Epithelial cell of esophagus (primary cell): Measurements from ENCODE around the gene DIPK2A.
A peak's percentile ranks its signal among the peaks of the same experiment; 100 is the strongest.

Experiments used
- DNase-seq: peaks from one replicate; pipeline ENCODE4 v3.0.0; 2010; ENCODE audit warnings: low read depth
- H3K4me3 ChIP-seq: 2 replicates; pipeline ENCODE4 v1.5.1; 2011; ENCODE audit warnings: mild to moderate bottlenecking, low read length, control low read depth
- CTCF ChIP-seq: IDR thresholded peaks from 2 replicates; pipeline ENCODE4 v1.5.1; 2011; ENCODE audit warnings: low read depth, mild to moderate bottlenecking, low read length, control low read depth, inconsistent platforms; ENCODE audit not compliant: insufficient read depth; ENCODE audit errors: missing control alignments

The DIPK2A gene

GRCh38 chr3:143961342-143961741 lies 10.3 kb upstream of the DIPK2A start:
- H3K4me3 ChIP-seq, result no peak overlapping the region
- TF ChIP-seq CTCF, result no peak
- peak; percentile 41 for DNase-seq

GRCh38 chr3:143963946-143964345 lies 7.7 kb upstream of the DIPK2A start:
- no peak overlapping the region for H3K4me3 ChIP-seq
- no peak for TF ChIP-seq CTCF
- peak; percentile 52 for DNase-seq

- TF ChIP-seq CTCF, result no peak
- H3K4me3 ChIP-seq, result peak overlapping the region; percentile 74
- DNase-seq, result no peak
Observed at GRCh38 chr3:143970773-143971358, 757 bp upstream of the DIPK2A start.

DNA sequence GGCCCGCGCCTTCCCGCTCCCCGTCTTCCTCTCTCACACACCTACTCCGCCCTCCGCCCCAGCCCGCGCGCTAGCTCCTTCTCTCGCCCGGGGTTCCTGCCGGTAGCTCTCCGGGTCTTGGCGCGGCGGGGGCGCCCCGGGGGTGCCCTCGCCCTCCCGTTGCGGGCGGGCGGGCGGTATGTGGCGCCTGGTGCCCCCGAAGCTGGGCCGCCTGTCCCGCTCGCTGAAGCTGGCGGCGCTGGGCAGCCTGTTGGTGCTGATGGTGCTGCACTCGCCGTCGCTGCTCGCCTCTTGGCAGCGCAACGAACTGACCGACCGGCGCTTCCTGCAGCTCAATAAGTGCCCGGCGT lies 507 bp downstream of the DIPK2A start:
- peak overlapping the region; percentile 74 for H3K4me3 ChIP-seq
- DNase-seq, result no peak
- no peak for TF ChIP-seq CTCF

GRCh38 chr3:143972505-143973258 lies 1.1 kb downstream of the DIPK2A start:
- DNase-seq, result peak; percentile 77
- peak; percentile 60 for TF ChIP-seq CTCF

DNA sequence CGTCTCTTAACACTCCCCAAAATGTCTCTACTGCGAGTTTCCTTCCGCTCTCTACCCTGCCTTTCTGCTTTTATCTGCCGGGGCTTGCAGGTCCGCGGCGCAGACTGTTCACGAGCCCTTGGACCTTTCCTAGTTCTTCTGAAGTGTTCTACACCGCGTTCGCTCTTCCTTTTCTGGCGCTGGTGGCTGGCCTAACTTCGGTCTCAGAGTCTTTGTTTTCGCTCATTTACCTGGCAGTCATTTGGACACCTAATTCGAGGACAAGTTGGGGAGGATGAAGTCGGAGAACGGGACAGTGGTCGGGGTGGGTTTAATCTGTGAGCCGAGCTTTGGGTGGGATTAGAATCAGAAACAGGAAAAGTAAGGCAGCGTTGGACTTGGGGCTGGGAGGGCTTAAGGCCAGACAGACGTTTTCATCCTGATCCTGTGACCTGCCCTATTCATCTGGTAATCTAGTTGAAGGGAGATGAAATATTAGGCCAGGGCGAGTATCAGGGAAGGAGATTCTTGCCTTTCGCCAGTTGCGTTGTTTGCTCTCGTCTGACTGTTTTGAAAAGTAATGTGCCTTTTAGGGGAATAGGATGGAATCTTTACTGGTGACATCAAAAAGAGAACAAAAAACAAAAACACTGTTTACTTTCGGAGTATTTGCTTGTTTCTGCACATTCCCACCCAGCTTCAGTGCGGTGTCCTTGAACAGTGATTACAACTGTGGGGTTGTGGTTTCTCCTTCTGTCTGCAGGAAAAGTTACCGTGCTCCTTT lies 1.8 kb downstream of the DIPK2A start:
- peak; percentile 88 for DNase-seq
- peak overlapping the region; percentile 74 for H3K4me3 ChIP-seq
- no peak for TF ChIP-seq CTCF

More at GRCh38 chr3:143972505-143973258, 1.1 kb downstream of the DIPK2A start:
- H3K4me3 ChIP-seq, result peak overlapping the region; percentile 74
